Measurements from ENCODE around the gene TP53BP2.

Gene TP53BP2

GRCh38 chr1:223792046-223792445 is 53.7 kb downstream of the TP53BP2 start:
- DNase-seq, result no peak

- DNase-seq, result no peak
Measured at GRCh38 chr1:223788746-223789415, 56.9 kb downstream of the TP53BP2 start.

GRCh38 chr1:223785808-223786207 is 59.9 kb downstream of the TP53BP2 start:
- no peak for DNase-seq

GRCh38 chr1:223784541-223784940 is 61.2 kb downstream of the TP53BP2 start:
- DNase-seq, result no peak

GRCh38 chr1:223783676-223784075 is 62.1 kb downstream of the TP53BP2 start:
- no peak for DNase-seq

- DNase-seq, result no peak
Measured at GRCh38 chr1:223780949-223781348, 64.8 kb downstream of the TP53BP2 start.

GRCh38 chr1:223780318-223780717 is 65.4 kb downstream of the TP53BP2 start:
- no peak for DNase-seq

GRCh38 chr1:223776826-223777454 is 68.8 kb downstream of the TP53BP2 start:
- no peak for DNase-seq

GRCh38 chr1:223776075-223776814 is 69.5 kb downstream of the TP53BP2 start:
- DNase-seq, result peak in 1 of 6 experiments; percentile 11

GRCh38 chr1:223775711-223776074 is 70.1 kb downstream of the TP53BP2 start:
- DNase-seq, result no peak

GRCh38 chr1:223775054-223775453 is 70.7 kb downstream of the TP53BP2 start:
- DNase-seq, result no peak

GRCh38 chr1:223774134-223774814 is 71.5 kb downstream of the TP53BP2 start:
- no peak for DNase-seq

GRCh38 chr1:223772771-223773160 is 73.0 kb downstream of the TP53BP2 start:
- DNase-seq, result no peak

- DNase-seq, result no peak
Measured at GRCh38 chr1:223771814-223772770, 73.7 kb downstream of the TP53BP2 start.

GRCh38 chr1:223771469-223771813 is 74.3 kb downstream of the TP53BP2 start:
- no peak for DNase-seq

GRCh38 chr1:223770621-223771315 is 75.0 kb downstream of the TP53BP2 start:
- DNase-seq, result no peak

- DNase-seq, result no peak
Measured at GRCh38 chr1:223765719-223766340, 79.9 kb downstream of the TP53BP2 start.

- DNase-seq, result no peak
Measured at GRCh38 chr1:223765036-223765718, 80.6 kb downstream of the TP53BP2 start.

- DNase-seq, result no peak
Measured at GRCh38 chr1:223763881-223764280, 81.9 kb downstream of the TP53BP2 start.

GRCh38 chr1:223763251-223763650 is 82.5 kb downstream of the TP53BP2 start:
- DNase-seq, result no peak

GRCh38 chr1:223761411-223761810 is 84.3 kb downstream of the TP53BP2 start:
- no peak for DNase-seq

Measured in stimulated activated naive CD4-positive, alpha-beta T cell (primary cell).